K562 (cell line): ENCODE measurements around the gene ALDH7A1. TPM values are rescaled to one million over a fixed set of nuclear protein-coding genes. Genes with fewer than 3 reads are reported as not detected.

Source experiments
- ADNP ChIP-seq: fragments of 200-800 bp; sonication (Bioruptor generic); IDR thresholded peaks from 2 replicates; pipeline ENCODE4 v1.6.1; 2016; ENCODE audit warnings: missing genetic modification characterization, missing compliant biosample characterization
- BRD9 ChIP-seq: fragments of 450-650 bp; IDR thresholded peaks from 2 replicates; pipeline ENCODE4 v1.6.1; 2018; ENCODE audit warnings: low read depth; ENCODE audit not compliant: partially characterized antibody
- DNMT1 ChIP-seq: fragments of 450-650 bp; IDR thresholded peaks from 2 replicates; pipeline ENCODE4 v1.6.1; 2016; ENCODE audit warnings: antibody characterized with exemption, mild to moderate bottlenecking
- EHMT2 ChIP-seq: fragments of 450-650 bp; IDR thresholded peaks from 2 replicates; pipeline ENCODE4 v1.6.1; 2018; ENCODE audit warnings: antibody characterized with exemption
- ELF2 ChIP-seq: fragments of 250-450 bp; sonication (Bioruptor Pico); IDR thresholded peaks from 2 replicates; pipeline ENCODE4 v1.5.0; 2021; ENCODE audit warnings: mild to moderate bottlenecking
- FOXK1 ChIP-seq: sonication (generic); formaldehyde crosslinking; IDR thresholded peaks from 2 replicates; pipeline ENCODE4 v1.8.0; 2022; ENCODE audit warnings: missing genetic modification reagents, mild to moderate bottlenecking, borderline replicate concordance
- HMGN3 ChIP-seq: IDR thresholded peaks from 2 replicates; pipeline ENCODE4 v1.6.1; 2011; ENCODE audit warnings: borderline replicate concordance, low read depth, mild to moderate bottlenecking, mixed read lengths, low read length; ENCODE audit not compliant: insufficient read length; ENCODE audit errors: extremely low read depth
- NFE2 ChIP-seq: IDR thresholded peaks from 2 replicates; pipeline ENCODE4 v1.6.1; 2014; ENCODE audit warnings: antibody characterized with exemption, low read depth
- NONO ChIP-seq, 2 experiments: fragments of 200-400 bp in 1 of 2; fragments of 450-650 bp in 1 of 2; formaldehyde crosslinking in 1 of 2; IDR thresholded peaks; 2 replicates each; pipeline ENCODE4 v1.6.1; 2017; ENCODE audit warnings: low read depth in 2 of 2, mild to moderate bottlenecking in 2 of 2, moderate library complexity in 2 of 2, low read length in 1 of 2
- RBM14 ChIP-seq: fragments of 200-400 bp; formaldehyde crosslinking; IDR thresholded peaks from 2 replicates; pipeline ENCODE4 v1.6.1; 2018; ENCODE audit warnings: low read depth, mild to moderate bottlenecking, low read length, moderate library complexity, borderline replicate concordance; ENCODE audit not compliant: insufficient read depth
- SRSF9 ChIP-seq: fragments of 200-400 bp; formaldehyde crosslinking; IDR thresholded peaks from 2 replicates; pipeline ENCODE4 v1.6.1; 2017; ENCODE audit warnings: low read depth, low read length, borderline replicate concordance
- TAF1 ChIP-seq: IDR thresholded peaks from 2 replicates; pipeline ENCODE4 v1.6.1; 2011; ENCODE audit warnings: mild to moderate bottlenecking, low read length, moderate library complexity; ENCODE audit not compliant: insufficient read depth, control insufficient read depth, severe bottlenecking; ENCODE audit errors: extremely low read depth
- TCF7 ChIP-seq: sonication (generic); IDR thresholded peaks from 2 replicates; pipeline ENCODE4 v1.6.1; 2016; ENCODE audit warnings: antibody characterized with exemption, borderline replicate concordance
- ZBTB12 ChIP-seq: fragments of 250-450 bp; sonication (Bioruptor Pico); IDR thresholded peaks from 2 replicates; pipeline ENCODE4 v1.4.0; 2020
- ZFP36 ChIP-seq: fragments of 150-350 bp; IDR thresholded peaks from 2 replicates; pipeline ENCODE4 v1.6.1; 2018; ENCODE audit warnings: low read length, low read depth; ENCODE audit not compliant: partially characterized antibody
- ZNF224 ChIP-seq: sonication (generic); formaldehyde crosslinking; IDR thresholded peaks from 2 replicates; pipeline ENCODE4 v1.8.0; 2022; ENCODE audit warnings: mild to moderate bottlenecking, missing genetic modification reagents
- ZNF41 ChIP-seq: fragments of 250-450 bp; sonication (Bioruptor Pico); conservative IDR thresholded peaks from 2 replicates; pipeline ENCODE4 v1.4.0; 2020; ENCODE audit warnings: mild to moderate bottlenecking
- ZNF57 ChIP-seq: fragments of 450-650 bp; formaldehyde crosslinking; IDR thresholded peaks from 2 replicates; pipeline ENCODE4 v1.4.0; 2020; ENCODE audit warnings: mild to moderate bottlenecking, moderate library complexity
- ZNF586 ChIP-seq: fragments of 450-650 bp; formaldehyde crosslinking; conservative IDR thresholded peaks from 2 replicates; pipeline ENCODE4 v1.4.0; 2020; ENCODE audit warnings: mild to moderate bottlenecking, moderate library complexity
- ZNF830 ChIP-seq: fragments of 250-450 bp; sonication (Bioruptor Pico); IDR thresholded peaks from 2 replicates; pipeline ENCODE4 v1.5.0; 2021; ENCODE audit warnings: mild to moderate bottlenecking
- polyA plus RNA-seq, 8 experiments: library from polyadenylated mRNA; depleted of rRNA in 4 of 8; stranded (reverse) in 5 of 8; unstranded in 3 of 8; fragments of >200 nt; fragmentation: Nextera tagmentation in 2 of 8; fragmentation: Illumina TruSeq in 1 of 8; extraction: Ambion mirVana in 2 of 8; extraction: Trizol in 1 of 8; gene quantifications; 2 replicates each; pipeline versions ENCODE4 v1.2.1 to v1.2.3, GENCODE V29; 2011 to 2014; ENCODE audit warnings: inconsistent platforms in 1 of 8, missing spikeins in 1 of 8
- total RNA-seq, 7 experiments: library from RNA; depleted of rRNA in 6 of 7; stranded (reverse); fragments of >200 nt in 6 of 7; fragmentation: Illumina TruSeq in 2 of 7; extraction: Trizol in 2 of 7; gene quantifications; 2 replicates each; pipeline versions ENCODE4 v1.2.1 to v1.2.3, GENCODE V29; 2011 to 2021; ENCODE audit warnings: low replicate concordance in 1 of 7
- TF ChIP-seq, protein P1 (sequence below): conservative IDR thresholded peaks from 2 replicates; pipeline ENCODE4 v1.6.1; 2011; ENCODE audit warnings: low read depth, mild to moderate bottlenecking, low read length; ENCODE audit not compliant: control insufficient read depth
- TF ChIP-seq, protein P2 (sequence below), 2 experiments: IDR thresholded peaks; 2 replicates each; pipeline ENCODE4 v1.6.1; 2012; ENCODE audit warnings: improper control_type of control experiment in 2 of 2, low read depth in 2 of 2, low read length in 2 of 2, borderline replicate concordance in 1 of 2
- TF ChIP-seq, protein P3 (sequence below): fragments of 200-800 bp; sonication (Bioruptor generic); IDR thresholded peaks from 2 replicates; pipeline ENCODE4 v1.6.1; 2017; ENCODE audit warnings: missing genetic modification characterization, missing compliant biosample characterization

The ALDH7A1 gene
- total and polyA plus RNA-seq, 9 of the 15 experiments (the other 6 are each of a cell fraction or from before 2014, with no cell fraction given) = 0.04 to 0.49 TPM; not detected in 7

DNA sequence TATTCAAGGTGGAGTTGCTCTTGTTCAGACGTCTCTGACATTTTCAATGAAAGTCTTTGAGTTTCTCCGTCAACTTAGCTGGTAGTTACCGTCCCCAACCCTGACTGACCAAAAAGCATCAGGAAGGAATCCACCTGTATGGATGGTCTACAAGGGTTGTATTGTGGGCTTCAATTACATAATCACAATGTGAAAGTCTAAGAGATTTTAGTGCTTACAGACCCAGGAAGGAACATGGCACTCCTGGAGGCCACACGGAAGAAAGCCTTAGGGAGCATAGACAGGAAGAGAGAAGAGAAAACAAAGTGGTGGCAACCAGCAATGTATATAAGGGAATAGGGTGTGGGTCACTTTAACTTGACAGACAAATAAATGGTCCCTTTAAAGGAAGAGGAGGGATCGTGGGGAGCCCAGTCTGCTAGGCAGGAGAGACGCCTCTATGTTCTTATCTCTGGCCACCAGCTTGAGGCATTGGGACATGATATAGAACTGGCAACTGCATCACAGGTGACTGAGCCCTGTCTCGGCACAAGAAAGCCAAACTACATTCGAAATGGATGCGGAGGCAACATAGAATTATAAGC lies 80.4 kb downstream of the ALDH7A1 start (continued):
- TF ChIP-seq ZBTB12 (CRISPR knock-in tag) = no peak
- 0 out of 2 replicates have a peak, but pooled peaks have one; percentile 30 for TF ChIP-seq TCF7
- TF ChIP-seq RBM14 = no peak
- TF ChIP-seq DNMT1 = no peak
- TF ChIP-seq NONO (IDR thresholded peaks at IDR 0.05; ENCODE audit: low read depth in 2 of 2, low read length in 1 of 2) = no peak
- TF ChIP-seq SRSF9 = no peak
- no peak for TF ChIP-seq ZFP36
- TF ChIP-seq TAF1 = peak; percentile 43
- no peak for TF ChIP-seq ELF2
- TF ChIP-seq ZNF57 (CRISPR knock-in tag) = no peak
- peak; percentile 43 for TF ChIP-seq HMGN3
- TF ChIP-seq, protein P1, sequence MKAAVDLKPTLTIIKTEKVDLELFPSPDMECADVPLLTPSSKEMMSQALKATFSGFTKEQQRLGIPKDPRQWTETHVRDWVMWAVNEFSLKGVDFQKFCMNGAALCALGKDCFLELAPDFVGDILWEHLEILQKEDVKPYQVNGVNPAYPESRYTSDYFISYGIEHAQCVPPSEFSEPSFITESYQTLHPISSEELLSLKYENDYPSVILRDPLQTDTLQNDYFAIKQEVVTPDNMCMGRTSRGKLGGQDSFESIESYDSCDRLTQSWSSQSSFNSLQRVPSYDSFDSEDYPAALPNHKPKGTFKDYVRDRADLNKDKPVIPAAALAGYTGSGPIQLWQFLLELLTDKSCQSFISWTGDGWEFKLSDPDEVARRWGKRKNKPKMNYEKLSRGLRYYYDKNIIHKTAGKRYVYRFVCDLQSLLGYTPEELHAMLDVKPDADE = no peak
- TF ChIP-seq ZNF224 = no peak
- no peak for TF ChIP-seq ZNF586 (CRISPR knock-in tag)
- TF ChIP-seq FOXK1 (CRISPR knock-in tag) = no peak
- TF ChIP-seq ADNP (tag) = 0 out of 2 replicates have a peak, but pooled peaks have one; percentile 18
- TF ChIP-seq, protein P2, sequence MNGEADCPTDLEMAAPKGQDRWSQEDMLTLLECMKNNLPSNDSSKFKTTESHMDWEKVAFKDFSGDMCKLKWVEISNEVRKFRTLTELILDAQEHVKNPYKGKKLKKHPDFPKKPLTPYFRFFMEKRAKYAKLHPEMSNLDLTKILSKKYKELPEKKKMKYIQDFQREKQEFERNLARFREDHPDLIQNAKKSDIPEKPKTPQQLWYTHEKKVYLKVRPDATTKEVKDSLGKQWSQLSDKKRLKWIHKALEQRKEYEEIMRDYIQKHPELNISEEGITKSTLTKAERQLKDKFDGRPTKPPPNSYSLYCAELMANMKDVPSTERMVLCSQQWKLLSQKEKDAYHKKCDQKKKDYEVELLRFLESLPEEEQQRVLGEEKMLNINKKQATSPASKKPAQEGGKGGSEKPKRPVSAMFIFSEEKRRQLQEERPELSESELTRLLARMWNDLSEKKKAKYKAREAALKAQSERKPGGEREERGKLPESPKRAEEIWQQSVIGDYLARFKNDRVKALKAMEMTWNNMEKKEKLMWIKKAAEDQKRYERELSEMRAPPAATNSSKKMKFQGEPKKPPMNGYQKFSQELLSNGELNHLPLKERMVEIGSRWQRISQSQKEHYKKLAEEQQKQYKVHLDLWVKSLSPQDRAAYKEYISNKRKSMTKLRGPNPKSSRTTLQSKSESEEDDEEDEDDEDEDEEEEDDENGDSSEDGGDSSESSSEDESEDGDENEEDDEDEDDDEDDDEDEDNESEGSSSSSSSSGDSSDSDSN (IDR thresholded peaks at IDR 0.05; ENCODE audit: borderline replicate concordance in 1 of 2, low read depth in 2 of 2, low read length in 2 of 2) = no peak
- peak; percentile 32; the same call in 1 of the 2 replicates for TF ChIP-seq NFE2
- TF ChIP-seq ZNF41 = no peak
- TF ChIP-seq, protein P3, sequence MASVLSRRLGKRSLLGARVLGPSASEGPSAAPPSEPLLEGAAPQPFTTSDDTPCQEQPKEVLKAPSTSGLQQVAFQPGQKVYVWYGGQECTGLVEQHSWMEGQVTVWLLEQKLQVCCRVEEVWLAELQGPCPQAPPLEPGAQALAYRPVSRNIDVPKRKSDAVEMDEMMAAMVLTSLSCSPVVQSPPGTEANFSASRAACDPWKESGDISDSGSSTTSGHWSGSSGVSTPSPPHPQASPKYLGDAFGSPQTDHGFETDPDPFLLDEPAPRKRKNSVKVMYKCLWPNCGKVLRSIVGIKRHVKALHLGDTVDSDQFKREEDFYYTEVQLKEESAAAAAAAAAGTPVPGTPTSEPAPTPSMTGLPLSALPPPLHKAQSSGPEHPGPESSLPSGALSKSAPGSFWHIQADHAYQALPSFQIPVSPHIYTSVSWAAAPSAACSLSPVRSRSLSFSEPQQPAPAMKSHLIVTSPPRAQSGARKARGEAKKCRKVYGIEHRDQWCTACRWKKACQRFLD = peak; percentile 69
- TF ChIP-seq BRD9 = peak; percentile 90
- no peak for TF ChIP-seq ZNF830 (CRISPR knock-in tag)
- peak; percentile 53 for TF ChIP-seq EHMT2
